IPS-NIHi7 (cell line): Measurements from ENCODE around the gene CNTN5.
"Not testable (repeated sequence)": the region's sequence is repeated elsewhere in the genome, so short reads cannot be mapped to it uniquely, and the experiment has no call there.

Source experiments
- DNase-seq: peaks from one replicate; pipeline ENCODE4 v3.0.0; 2012; ENCODE audit warnings: mixed read lengths; ENCODE audit errors: extremely low spot score

The CNTN5 gene

GRCh38 chr11:99020352-99021225 is at the start of gene CNTN5:
Gene CNTN5, plus strand, starts transcription at chr11:99020949.
- DNase-seq, result peak; percentile 54

- DNase-seq, result peak; percentile 9
Measured at GRCh38 chr11:98979205-98979604, 41.5 kb upstream of the CNTN5 start.

GRCh38 chr11:99015634-99016454 is 4.9 kb upstream of the CNTN5 start:
- DNase-seq, result peak; percentile 37

- DNase-seq, result no peak
Measured at GRCh38 chr11:99019696-99020095, 1.1 kb upstream of the CNTN5 start.

- no peak for DNase-seq
Measured at GRCh38 chr11:99037057-99037456, 16.3 kb downstream of the CNTN5 start.

GRCh38 chr11:99063331-99063730 is 42.6 kb downstream of the CNTN5 start:
- no peak for DNase-seq

GRCh38 chr11:99065121-99065520 is 44.4 kb downstream of the CNTN5 start:
- DNase-seq, result no peak

GRCh38 chr11:99066618-99067317 is 46.0 kb downstream of the CNTN5 start:
- DNase-seq, result peak; percentile 31

GRCh38 chr11:99068832-99069231 is 48.1 kb downstream of the CNTN5 start:
- DNase-seq, result no peak

- DNase-seq, result peak; percentile 43
Measured at GRCh38 chr11:99069856-99070444, 49.2 kb downstream of the CNTN5 start.

GRCh38 chr11:99079576-99079975 is 58.8 kb downstream of the CNTN5 start:
- DNase-seq, result no peak

- no peak for DNase-seq
Measured at GRCh38 chr11:99080154-99080553, 59.4 kb downstream of the CNTN5 start.

GRCh38 chr11:99098258-99098657 is 77.5 kb downstream of the CNTN5 start:
- no peak for DNase-seq

GRCh38 chr11:99098751-99099150 is 78.0 kb downstream of the CNTN5 start:
- DNase-seq, result no peak

- DNase-seq, result no peak
Measured at GRCh38 chr11:99117603-99118002, 96.9 kb downstream of the CNTN5 start.

- not testable (repeated sequence) for DNase-seq
Measured at GRCh38 chr11:99133862-99134261, 113.1 kb downstream of the CNTN5 start.

GRCh38 chr11:99135508-99135907 is 114.8 kb downstream of the CNTN5 start:
- DNase-seq, result no peak

- no peak for DNase-seq
Measured at GRCh38 chr11:99142237-99142636, 121.5 kb downstream of the CNTN5 start.

- DNase-seq, result no peak
Measured at GRCh38 chr11:99148352-99148751, 127.6 kb downstream of the CNTN5 start.

- DNase-seq, result no peak
Measured at GRCh38 chr11:99154277-99154676, 133.5 kb downstream of the CNTN5 start.

GRCh38 chr11:99160447-99160846 is 139.7 kb downstream of the CNTN5 start:
- DNase-seq, result no peak

GRCh38 chr11:99162819-99163218 is 142.1 kb downstream of the CNTN5 start:
- DNase-seq, result no peak
